GM19023 (cell line): ENCODE results near the gene ATP6V1E1.

ENCODE experiments used
- ATAC-seq: cut with Tn5 transposase; IDR thresholded peaks from one replicate; pipeline ENCODE4 v1.9.1; 2021; ENCODE audit warnings: mild to moderate bottlenecking, moderate library complexity; ENCODE audit not compliant: unreplicated experiment

The ATP6V1E1 gene

DNA sequence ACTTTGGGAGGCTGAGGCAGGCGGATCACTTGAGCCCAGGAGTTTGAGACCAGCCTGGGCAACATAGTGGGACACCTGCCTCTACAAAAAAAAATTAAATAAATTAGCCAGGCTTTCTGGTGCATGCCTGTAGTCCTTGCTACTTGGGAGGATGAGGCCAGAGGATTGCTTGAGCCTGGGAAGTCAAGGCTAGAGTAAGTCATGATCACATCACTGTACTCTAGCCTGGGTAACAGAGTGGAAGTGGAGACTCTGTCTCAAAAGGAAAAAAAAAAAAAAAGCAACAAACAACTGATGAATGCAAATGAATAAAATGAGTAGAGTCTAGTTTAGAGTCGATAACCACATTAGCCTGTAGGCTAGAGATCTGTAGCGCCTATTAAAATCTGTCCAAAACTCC is 6.1 kb upstream of the ATP6V1E1 start:
- ATAC-seq: no peak

DNA sequence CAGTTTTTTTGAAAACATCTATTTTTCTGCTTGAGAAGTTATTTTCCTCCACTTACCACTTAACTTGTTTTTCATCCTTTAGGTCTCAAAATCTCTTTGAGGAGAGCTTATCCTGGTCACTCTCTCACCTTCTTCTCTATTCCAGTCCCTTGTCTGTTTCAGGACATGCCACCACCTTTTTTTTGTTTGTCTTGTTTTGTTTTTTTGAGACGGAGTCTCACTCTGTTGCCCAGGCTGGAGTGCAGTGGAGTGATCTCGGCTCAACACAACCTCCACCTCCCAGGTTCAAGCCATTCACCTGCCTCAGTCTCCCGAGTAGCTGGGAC is 5.4 kb upstream of the ATP6V1E1 start:
- ATAC-seq: no peak

DNA sequence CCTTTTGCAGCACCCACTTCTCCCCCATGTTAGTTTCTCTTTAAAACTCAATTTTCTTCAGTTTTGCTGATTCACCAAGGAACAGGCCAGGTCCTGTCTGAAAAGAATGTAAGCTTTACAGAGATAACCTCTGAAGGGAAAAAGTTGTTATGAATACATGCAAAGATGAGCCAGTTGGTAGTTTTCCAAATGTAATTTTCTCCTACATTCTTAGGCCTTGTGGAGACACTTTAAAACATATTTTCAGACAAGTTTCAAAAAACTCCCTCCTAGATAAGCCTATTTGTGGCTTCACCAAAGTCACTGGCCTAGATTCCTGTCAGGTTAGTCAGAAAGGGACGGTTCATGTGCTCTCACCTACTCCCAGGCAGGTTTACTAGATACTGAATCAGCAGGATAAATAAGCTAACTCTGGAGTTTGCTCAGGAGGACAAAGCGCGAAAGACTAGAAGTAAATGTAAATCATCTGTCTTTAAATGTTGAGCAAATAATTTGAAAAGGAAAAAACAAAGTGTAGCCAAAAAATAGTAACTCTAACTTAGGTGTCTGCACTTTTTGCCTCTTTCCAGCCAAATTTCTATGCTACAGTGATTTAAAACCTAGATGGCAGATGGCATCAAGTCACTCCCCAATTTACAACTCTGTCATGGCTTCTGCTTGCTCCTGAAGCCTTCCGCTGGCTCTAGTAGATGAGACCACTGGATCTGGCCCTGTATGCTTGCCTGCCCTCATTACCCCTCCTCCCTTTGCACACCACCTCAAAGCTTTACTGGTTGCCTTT is 4.9 kb upstream of the ATP6V1E1 start:
- no peak for ATAC-seq

DNA sequence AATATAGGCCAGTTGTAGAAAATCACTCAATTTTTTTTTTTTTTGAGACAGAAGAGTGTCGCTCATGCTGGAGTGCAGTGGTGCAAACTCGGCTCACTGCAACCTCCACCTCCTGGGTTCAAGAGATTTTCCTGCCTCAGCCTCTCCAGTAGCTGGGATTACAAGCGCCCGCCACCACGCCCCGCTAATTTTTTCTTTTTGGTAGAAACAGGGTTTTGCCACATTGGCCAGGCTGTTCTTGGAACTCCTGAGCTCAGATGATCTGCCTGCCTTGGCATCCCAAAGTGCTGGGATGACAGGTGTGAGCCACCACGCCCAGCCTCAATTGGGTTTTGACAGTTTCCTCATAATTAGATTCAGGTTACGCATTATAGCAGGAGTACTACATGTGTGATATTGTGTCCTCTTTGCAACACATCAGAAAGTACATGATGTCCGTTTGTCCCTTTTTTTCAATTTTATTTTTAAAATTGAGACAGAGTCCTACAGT is 2.6 kb upstream of the ATP6V1E1 start:
- no peak for ATAC-seq

DNA sequence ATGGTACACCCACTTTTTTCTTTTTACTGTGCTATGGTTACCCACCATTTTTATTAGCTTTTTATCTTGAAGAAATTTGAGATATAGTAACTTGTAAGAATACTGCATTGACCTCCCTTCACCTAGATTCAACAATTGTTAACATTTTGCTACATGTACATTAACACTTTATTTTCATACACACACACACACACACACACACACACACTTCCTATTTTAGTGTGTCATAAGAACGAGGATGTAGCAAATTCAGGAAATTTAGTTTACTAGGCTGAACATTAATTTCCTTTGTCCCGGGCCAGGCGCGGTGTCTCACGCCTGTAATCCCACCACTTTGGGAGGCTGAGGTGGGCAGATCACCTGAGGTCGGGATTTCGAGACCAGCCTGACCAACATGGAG is 1.1 kb upstream of the ATP6V1E1 start:
- no peak for ATAC-seq

DNA sequence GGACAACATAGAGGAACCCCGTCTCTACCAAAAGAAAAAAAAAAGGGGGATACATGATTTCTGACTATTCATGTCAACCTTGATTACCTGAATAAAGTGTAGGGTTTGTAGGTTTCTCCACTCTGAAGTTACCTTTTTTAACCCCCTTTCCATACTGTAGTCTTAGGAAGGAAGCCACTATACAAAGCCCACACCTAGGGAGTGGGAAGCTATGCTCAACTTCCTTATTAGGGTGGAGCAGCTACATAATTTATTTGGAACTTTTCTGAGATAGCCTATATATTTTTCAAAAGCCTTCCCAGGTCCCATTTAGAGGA is 582 bp upstream of the ATP6V1E1 start:
- ATAC-seq: no peak

DNA sequence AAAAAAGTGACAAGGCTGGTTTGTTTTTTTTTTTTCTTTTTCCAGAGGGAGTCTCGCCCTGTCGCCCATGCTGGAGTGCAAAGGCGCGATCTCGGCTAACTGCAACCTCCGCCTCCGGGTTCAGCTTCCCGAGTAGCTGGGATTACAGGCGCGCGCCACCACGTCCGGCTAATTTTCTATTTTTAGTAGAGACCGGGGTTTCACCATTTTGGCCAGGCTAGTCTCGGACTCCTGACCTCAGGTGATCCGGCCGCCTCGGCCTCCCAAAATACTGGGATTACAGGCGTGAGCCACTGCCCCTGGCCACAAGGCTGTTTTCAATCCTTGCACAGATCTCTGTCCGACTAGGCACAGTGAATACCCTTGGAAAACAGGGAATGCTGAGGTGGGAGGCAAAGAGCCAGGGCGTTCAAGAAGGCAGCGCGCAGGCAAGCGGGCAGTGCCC is 566 bp downstream of the ATP6V1E1 start:
- ATAC-seq: no peak

DNA sequence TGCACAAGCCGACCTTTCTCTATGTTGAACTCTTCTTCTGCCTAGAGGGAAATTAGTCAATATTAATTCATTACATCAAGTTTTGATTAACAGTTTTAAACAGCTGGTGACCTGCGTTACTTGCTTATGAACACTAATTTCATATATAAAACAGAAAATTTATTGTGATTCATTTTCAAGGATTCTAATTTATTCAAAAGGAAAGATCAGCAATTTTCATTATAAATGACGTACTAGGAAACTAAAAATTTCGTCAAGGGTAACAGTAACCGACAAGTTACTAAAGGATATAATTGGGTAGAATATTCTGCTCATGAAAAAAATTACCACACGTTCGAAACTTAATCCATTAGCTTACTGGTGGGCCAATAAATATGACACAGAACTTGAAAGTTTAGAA is 15.3 kb downstream of the ATP6V1E1 start:
- ATAC-seq: no peak

DNA sequence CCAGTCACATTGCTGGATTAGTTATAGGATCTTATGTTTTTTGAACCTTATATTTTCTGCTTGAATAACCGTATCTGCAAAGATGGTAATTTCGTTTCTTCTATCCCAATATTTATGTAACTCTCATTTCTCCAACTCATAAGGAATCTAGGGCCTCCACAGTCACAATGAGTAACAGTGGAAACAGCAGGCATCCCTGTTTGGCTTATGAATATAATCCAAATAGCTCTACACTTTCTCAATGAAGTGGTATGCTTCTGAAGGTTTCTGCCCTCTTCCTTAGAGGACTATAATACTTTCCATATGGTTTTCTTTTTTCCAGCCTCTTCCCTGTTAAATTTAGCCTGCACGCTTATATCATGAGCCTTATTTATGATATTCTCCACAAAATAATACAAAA is 16.5 kb downstream of the ATP6V1E1 start:
- no peak for ATAC-seq

DNA sequence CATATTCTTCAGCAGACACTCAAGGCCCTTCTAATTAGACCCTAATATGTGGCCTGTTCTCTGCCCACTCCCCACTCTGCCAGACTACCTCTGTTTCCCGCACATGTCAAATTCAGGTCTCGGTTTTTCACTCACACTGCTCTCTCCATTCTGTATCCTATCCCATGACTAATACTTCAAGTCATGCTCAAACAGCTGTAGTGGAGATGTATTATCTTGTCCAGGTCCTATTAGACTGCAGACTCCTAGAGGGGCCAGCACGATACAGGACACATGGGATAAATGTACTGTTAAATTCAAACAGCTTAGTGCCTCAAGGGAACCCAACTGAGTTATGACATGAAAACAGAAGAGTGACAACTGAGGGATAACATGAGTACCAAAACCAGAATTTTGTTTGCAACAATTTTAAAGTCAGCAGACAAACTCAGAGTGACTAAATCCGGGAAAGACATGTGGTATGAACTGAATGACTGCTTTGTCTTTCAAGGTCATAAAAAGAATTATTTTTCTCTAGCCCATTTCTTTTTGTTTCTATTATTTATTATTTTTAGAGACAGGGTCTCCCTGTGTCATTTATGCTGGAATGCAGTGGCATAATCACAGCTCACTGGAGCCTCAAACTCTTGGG is 20.5 kb downstream of the ATP6V1E1 start:
- ATAC-seq: no peak

DNA sequence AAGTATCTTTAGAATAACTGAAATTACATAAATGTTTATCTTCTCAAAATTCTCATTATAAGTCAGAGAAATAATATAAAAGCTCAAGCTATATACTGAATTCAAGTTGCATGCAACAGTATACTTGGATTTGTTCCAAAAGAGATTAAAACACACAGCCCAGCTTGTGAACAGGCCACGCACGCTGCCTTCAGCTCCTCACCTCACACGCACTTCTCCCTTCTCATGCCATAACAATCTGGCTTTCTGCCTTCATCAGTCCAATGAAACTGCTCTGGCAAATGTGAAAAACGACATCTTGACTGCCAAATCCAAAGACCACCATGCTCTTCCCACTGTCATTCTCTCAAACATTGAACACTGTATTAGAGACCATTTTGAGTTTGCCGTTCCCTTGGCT is 22.1 kb downstream of the ATP6V1E1 start:
- no peak for ATAC-seq

DNA sequence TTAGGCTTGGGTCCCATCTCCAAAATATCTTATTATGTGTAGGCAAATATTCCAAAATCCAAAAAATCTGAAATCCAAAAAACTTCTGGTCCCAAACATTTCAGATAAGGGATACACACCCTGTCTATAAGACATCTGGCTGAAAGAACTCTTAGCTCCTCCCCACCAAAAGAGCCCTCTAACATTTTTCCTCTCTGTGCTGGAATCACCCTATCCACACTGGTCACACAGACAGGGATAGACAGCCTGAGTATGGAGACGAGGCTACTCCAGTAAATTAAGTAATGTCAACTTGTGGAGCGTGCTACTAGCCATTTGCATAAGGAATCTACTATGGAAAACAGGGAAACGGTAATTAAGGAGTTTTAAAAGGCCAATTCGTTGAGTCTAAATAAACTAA is 24.9 kb downstream of the ATP6V1E1 start:
- no peak for ATAC-seq

DNA sequence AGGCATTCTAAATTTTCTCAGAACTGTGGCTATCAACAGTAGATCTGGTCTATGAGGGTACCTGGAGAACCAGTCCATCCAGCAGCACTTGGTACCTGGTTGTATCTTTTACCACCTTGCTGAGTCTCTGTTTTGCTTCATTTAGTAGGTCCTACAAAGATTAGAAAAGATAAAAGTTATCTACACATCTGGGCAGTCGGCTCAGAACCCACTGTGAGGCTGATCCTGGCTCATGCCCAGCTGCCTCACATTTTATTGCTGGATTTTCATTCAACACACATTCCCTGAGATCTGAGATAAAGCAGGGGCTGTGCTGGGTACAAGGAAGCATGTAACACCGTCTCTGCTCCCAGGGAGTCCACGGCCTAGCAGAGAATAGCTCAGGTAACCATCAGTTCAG is 27.5 kb downstream of the ATP6V1E1 start:
- ATAC-seq: no peak

DNA sequence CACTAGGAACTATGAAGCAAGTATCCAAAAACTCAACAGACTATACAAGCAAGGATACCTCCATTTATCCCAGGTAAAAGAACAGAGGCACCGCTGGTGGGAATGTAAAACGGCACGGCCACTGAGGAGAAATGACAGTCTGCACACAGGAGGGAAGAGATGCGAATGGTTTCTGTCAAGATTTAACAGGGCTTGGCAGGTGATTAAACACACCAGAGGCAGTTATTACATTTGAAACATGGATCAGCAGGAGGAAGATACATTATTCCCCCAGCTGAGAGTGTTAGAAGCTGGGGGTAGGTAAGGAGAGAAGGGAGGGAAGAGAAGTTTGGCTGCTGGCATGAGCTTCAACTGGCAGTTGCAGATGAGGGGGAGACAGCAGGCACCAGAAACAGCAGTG is 30.2 kb downstream of the ATP6V1E1 start:
- ATAC-seq: no peak

DNA sequence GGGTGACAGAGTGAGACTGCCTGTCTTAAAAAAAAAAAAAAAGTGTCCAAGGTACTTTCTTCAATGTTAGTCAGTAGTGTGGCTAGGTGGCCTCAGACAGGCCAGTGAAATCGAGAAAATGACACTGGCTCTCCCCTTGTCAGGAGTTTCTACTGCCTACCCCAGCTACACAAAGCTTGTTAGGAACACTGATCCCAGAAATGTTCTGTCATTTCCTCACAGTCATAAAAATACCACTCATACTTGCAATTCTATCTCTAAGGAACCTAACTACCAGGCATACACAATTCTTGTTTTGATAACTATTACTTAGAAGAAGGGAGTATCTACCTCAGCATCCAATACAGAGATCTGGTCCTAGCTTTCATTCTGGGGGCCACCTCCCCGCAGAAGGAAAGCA is 31.3 kb downstream of the ATP6V1E1 start:
- no peak for ATAC-seq

DNA sequence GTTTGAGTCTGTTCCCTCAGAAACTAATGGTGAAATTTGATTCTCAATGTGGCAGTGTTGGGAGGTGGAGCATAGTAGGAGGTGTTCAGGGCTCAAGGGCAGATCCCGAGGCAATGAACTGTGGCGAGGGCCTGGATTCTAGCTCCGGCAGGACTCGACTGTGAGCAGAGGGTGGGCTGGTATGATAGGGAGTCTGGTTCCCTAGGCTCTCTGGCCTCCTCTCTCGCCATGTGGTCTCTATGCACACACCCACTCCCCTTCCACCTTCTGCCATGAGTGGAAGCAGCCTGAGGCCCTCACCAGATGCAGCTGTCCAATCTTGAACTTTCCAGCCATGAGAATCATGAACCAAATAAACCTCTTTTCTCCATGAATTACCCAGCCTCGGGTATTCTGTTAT is 32.3 kb downstream of the ATP6V1E1 start:
- ATAC-seq: no peak

DNA sequence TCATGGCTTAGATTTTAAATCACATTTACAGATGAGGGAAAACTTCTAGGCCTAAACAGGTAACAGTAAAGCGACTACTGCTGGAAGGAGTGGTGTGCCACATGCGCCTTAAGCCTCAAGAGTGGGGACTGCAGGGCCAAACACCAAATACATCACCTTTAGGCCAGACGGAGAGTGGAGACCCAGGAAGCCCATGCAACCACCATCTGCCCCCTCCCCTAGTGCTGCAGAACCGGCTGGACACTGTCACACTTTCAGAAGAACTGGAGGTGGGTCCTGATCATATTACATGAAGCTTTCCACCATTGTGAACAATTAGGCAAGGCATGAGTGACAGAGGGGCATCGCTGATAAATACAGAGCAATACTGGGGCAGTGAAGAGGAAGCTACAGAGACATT is 36.3 kb downstream of the ATP6V1E1 start:
- no peak for ATAC-seq

DNA sequence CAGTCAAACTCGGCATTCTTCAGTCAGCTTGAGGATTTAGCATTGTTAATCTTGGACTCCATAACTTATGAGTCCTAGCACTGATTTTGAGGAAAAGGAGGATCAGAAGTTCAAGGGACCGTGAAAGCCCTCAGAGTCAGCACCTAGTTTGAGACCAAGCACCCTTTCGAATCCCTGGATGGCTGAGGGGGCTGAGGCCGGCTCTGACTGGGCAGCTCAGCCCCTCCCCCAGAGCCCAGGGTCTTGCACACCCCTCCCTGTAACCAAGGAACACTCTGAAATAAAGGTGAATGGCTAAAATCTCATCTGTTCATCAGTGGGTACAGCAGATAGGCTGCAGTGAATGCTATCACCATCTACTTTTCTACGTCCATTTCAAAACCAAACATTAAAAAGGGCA is 38.0 kb downstream of the ATP6V1E1 start:
- no peak for ATAC-seq

DNA sequence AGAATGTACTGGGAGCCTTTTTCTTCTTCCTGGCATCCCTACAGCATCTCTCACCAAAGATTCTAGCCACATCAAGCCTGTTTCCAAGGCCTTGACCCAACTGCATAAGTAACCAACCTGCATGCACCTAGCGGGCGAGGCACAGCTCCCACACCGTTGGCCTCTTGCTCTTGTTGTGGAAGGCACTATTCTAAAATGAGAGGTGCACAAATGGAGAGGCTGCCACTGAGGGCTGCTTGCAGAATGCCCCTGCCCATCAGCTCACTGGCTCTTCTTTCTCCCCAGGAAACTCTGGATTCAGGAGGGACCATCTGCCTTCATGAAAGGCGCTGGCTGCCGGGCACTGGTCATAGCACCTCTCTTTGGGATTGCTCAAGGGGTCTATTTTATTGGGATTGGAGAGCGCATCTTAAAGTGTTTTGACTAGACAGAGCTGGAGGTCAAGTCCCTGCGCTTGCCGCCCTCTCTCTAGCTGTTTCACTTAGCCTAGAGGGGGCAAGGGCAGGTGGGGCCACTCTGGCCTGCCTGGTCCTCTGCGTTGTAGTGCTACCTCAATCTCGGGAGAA is 38.7 kb downstream of the ATP6V1E1 start:
- ATAC-seq: no peak

DNA sequence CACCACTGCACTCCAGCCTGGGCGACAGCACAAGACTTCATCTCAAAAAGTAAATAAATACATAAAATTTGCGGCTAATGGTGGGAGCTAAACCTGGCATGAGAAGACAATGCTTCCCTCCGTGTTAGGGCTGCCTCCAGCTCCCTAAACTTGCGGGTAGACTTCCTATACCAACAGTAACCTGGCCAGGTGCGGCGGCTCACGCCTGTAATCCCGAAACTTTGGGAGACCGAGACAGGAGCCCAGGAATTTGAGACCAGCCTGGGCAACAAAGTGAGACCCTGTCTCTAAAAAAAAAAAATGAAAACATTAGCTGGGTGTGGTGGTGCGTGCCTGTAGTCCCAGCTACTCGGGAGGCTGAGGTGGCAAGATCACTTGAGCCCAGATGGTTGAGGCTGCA is 39.9 kb downstream of the ATP6V1E1 start:
- no peak for ATAC-seq

DNA sequence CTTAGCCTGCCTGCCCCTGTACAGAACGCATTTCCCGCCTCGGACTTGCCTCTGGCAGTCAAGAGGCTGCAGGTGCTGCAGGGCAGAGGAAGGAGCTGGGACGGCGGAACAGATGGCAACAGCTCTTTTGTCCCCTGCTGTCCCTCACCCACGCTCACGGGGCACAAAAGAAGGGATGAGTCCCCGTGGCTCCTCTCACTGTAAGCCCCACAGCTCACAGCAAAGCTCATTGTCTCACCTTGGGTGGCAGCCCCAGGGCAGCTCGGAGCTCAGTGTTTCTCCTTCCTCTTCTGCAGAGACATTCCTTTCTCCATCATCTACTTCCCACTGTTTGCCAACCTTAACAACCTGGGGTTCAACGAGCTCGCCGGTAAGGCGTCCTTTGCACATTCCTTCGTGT is 40.9 kb downstream of the ATP6V1E1 start:
- ATAC-seq: no peak

DNA sequence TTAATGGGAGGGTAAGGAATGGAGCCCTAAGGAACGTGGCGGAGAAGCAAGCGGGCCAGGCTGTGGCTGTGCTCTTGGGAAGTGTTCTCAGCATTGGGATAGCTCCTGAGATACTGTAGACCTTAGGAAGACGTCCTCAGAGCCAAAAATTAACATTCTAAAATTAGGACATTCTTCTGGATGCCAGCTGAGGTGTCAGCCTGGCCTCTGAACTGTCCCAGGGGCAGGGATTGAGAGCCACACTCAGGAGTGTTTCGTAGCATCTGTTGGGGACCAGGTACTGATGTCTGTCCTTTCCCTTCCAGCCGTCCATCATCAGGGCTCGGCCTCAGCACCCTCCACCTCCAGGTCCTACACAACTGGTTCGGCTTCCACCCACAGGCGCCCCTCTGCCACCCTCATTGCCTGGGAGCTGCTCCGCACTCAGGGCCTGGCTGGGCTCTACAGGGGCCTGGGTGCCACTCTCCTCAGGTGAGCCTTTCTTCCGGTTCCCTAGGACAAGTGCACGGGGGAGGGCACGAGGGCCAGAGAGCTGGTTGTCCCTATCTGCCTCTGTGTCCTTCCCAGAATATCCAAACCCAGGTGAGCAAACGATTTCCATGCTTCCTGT is 41.6 kb downstream of the ATP6V1E1 start:
- no peak for ATAC-seq
